SU-DHL-6 (cell line): ENCODE results near the gene DNMT3A.

ENCODE experiments used
- CTCF ChIP-seq: fragments of 200-600 bp; sonication (generic); IDR thresholded peaks from one replicate; pipeline ENCODE4 v1.5.1; 2017; ENCODE audit warnings: antibody characterized with exemption, mild to moderate bottlenecking, low read length, moderate library complexity; ENCODE audit not compliant: insufficient read depth, poor library complexity, severe bottlenecking
- EZH2phosphoT487 ChIP-seq: fragments of 200-600 bp; sonication (generic), shearing (Covaris generic); conservative IDR thresholded peaks from 2 replicates; pipeline ENCODE4 v1.6.1; 2018; ENCODE audit warnings: mild to moderate bottlenecking, antibody characterized with exemption, low read length, moderate library complexity, mixed read lengths

- TF ChIP-seq CTCF = peak; percentile 84
- no peak for TF ChIP-seq EZH2phosphoT487
Observed at GRCh38 chr2:25276569-25277465, 64.9 kb downstream of the DNMT3A start.
